AG10803 (cell line): Measurements from ENCODE around the gene GHRH.

Experiments used
- DNase-seq: peaks from one replicate; pipeline ENCODE4 v3.0.0; 2010; ENCODE audit warnings: low read depth
- H3K4me3 ChIP-seq: 2 replicates; pipeline ENCODE4 v1.5.1; 2011; ENCODE audit warnings: mild to moderate bottlenecking, low read length, control low read depth
- CTCF ChIP-seq: conservative IDR thresholded peaks from 2 replicates; pipeline ENCODE4 v1.5.1; 2011; ENCODE audit warnings: mild to moderate bottlenecking, low read length, control low read depth, inconsistent platforms

GHRH gene

GRCh38 chr20:37274851-37275524 is 13.4 kb upstream of the GHRH start:
- no peak for DNase-seq
- H3K4me3 ChIP-seq = no peak overlapping the region
- no peak for TF ChIP-seq CTCF

GRCh38 chr20:37273988-37274387 is 12.4 kb upstream of the GHRH start:
- DNase-seq = no peak
- no peak for TF ChIP-seq CTCF
- no peak overlapping the region for H3K4me3 ChIP-seq

GRCh38 chr20:37271421-37271768 is 9.8 kb upstream of the GHRH start:
- no peak for DNase-seq
- H3K4me3 ChIP-seq = no peak overlapping the region
- TF ChIP-seq CTCF = no peak

- no peak overlapping the region for H3K4me3 ChIP-seq
- no peak for DNase-seq
- no peak for TF ChIP-seq CTCF
Measured at GRCh38 chr20:37270576-37271420, 9.2 kb upstream of the GHRH start.

- no peak overlapping the region for H3K4me3 ChIP-seq
- TF ChIP-seq CTCF = no peak
- DNase-seq = no peak
Measured at GRCh38 chr20:37267667-37268313, 6.2 kb upstream of the GHRH start.

GRCh38 chr20:37266940-37267666 is 5.5 kb upstream of the GHRH start:
- no peak overlapping the region for H3K4me3 ChIP-seq
- no peak for DNase-seq
- TF ChIP-seq CTCF = no peak
